Brain microvascular endothelial cell (primary cell): ENCODE data around the gene NPRL2.

Experiments used
- DNase-seq: peaks from one replicate; pipeline ENCODE4 v3.0.0-alpha.2; 2020
- H3K27ac ChIP-seq: fragments of 250-450 bp; sonication (Bioruptor Pico); 2 replicates; pipeline ENCODE4 v1.5.1; 2020; ENCODE audit warnings: mild to moderate bottlenecking, moderate library complexity
- H3K27me3 ChIP-seq: fragments of 250-450 bp; sonication (Bioruptor Pico); replicated peaks from 2 replicates; pipeline ENCODE4 v1.5.1; 2020; ENCODE audit warnings: mild to moderate bottlenecking
- H3K36me3 ChIP-seq: fragments of 250-450 bp; sonication (Bioruptor Pico); replicated peaks from 2 replicates; pipeline ENCODE4 v1.5.1; 2020; ENCODE audit warnings: mild to moderate bottlenecking
- H3K4me3 ChIP-seq: 2 replicates; pipeline ENCODE4 v1.5.1; 2011; ENCODE audit warnings: low read depth, mild to moderate bottlenecking, control low read depth, low read length, moderate library complexity
- CTCF ChIP-seq: IDR thresholded peaks from 2 replicates; pipeline ENCODE4 v1.5.1; 2011; ENCODE audit warnings: low read depth, mild to moderate bottlenecking, moderate library complexity, low read length, control low read depth, inconsistent platforms; ENCODE audit errors: missing control alignments
- in situ Hi-C: cut with HindIII; loops from 2 replicates; pipeline ENCODE4 v1.10.0; 2017; ENCODE audit warnings: low sequenced_read_pairs, low pct_ligation_motif_present

NPRL2 gene

DNA sequence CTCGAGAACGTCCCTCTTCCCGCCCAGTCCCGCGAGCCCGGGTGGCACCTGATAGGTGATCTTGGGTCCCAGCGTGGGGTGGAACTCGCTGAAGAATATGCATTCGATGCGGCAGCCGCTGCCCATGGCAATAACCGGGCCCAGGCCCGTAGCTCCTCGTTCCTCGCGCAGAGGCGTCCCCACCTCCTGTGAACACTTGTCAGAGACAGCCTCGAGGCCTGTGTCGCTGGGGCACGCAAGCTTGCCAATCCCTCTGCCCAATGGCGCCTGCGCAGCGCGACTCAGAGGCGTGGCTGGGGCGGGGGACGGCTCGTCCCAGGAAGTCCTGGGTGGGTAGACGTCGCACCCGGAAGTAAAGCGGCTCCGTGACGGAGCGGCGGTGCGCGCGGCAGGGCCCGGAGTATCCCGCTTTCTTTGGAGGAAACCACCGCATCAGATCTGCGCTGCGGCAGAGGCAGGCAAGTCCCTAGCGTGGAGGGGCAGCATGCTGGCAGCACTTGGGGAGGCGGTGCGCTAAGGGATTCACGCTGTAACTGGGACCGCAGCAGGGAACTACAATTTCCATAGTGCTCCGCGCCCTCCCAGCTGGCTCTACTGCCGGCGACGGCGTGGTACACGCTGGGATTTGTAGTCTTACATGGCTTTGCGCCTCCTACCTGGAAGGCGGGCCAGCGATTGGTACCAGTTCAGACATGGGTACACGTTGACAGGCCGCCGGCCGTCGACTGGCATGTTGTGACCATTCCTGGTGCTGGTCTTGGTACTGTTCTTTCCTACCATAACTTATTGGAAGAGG lies at the start of gene NPRL2, which contains the start of gene CYB561D2:
NPRL2 (minus strand) TSS at position 249 of the 796 bp plus-strand sequence; CDS start at position 126, 123 bp downstream.
CYB561D2 (plus strand) TSS at position 336 of the 796 bp plus-strand sequence. CDS start 572 bp downstream, outside the sequence.
- in situ Hi-C loops: no loop called here
- TF ChIP-seq CTCF: no peak
- peak; percentile 85 for DNase-seq
- Histone ChIP-seq H3K27ac (peak within 1 kb of the TSS; percentile 83), H3K36me3 (peaks cover 29% of the 10 kb centered on the region), H3K27me3 (no peaks in the 10 kb centered on the region), H3K4me3 (peak within 1 kb of the TSS; percentile 96)

- Histone ChIP-seq H3K27ac (no peak overlapping the region), H3K36me3 (no peaks in the 10 kb centered on the region), H3K4me3 (no peak overlapping the region), H3K27me3 (no peaks in the 10 kb centered on the region)
- DNase-seq: no peak
- TF ChIP-seq CTCF: no peak
- in situ Hi-C loops: no loop called here
These were observed 45.9 kb upstream of the NPRL2 start for GRCh38 chr3:50396502-50396901.

DNA sequence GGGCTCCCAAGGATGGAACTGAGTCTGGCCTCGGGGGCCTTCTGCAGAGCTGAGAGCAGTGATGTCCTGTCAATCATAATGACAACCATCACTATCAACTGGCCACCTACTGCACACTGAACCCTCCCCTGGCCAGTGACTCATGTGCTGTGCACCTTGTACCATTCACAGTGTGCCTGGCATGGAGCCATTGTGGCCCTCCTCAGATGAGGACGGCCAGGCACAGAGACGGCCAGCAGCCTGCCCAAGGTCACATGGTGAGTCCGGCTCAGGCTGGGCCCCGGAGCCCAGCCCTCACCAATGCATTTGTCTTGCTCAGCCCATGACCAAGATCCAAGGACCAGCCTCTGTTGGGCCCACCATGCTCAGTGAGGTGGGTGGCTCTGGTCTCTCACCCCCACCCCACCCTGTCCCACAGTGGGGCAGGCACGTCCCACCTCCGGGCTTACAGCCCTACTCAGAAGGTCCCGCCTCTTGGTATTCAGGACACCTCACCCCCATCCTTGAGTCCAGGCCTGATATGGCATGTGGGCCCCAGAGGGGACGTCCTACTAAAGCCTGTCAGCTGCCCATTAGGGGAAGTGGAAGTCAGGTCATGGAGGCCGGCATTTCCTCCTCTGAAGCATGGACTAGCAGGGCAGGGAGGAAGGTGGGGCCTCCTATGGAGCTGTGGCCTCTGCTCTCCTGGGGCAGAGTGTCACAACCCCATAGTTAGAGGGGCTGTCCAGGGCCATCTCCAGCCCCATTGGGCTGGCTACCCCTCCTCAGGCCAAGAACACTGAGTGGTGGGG lies 44.7 kb upstream of the NPRL2 start:
- H3K27ac ChIP-seq: no peak overlapping the region
- no peaks in the 10 kb centered on the region for H3K27me3 ChIP-seq
- H3K4me3 ChIP-seq: no peak overlapping the region
- in situ Hi-C loops: no loop called here
- no peak for TF ChIP-seq CTCF
- no peak for DNase-seq
- H3K36me3 ChIP-seq: no peaks in the 10 kb centered on the region

DNA sequence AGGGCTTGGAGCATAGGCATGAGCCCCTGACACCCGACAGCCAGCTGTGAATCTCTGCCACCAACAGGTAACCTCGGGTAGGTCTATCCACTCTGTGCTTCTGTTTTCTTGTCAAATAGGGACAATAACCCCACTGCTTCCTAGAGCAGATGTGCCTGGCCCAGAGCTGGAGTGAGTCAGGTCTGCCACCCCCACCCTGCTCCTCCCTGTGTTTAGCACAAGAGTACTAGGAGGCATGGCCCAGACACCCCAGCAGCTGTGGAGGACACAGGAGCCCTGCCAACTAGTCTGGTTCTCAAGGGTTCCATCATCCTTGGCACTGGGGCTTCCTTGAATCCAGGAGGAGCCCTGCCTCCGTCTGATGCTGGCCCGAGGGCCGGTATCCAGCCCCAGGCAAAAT lies 42.5 kb upstream of the NPRL2 start:
- TF ChIP-seq CTCF: no peak
- Histone ChIP-seq H3K36me3 (no peaks in the 10 kb centered on the region), H3K27me3 (no peaks in the 10 kb centered on the region), H3K4me3 (no peak overlapping the region), H3K27ac (no peak overlapping the region)
- DNase-seq: no peak
- in situ Hi-C loops: no loop called here

DNA sequence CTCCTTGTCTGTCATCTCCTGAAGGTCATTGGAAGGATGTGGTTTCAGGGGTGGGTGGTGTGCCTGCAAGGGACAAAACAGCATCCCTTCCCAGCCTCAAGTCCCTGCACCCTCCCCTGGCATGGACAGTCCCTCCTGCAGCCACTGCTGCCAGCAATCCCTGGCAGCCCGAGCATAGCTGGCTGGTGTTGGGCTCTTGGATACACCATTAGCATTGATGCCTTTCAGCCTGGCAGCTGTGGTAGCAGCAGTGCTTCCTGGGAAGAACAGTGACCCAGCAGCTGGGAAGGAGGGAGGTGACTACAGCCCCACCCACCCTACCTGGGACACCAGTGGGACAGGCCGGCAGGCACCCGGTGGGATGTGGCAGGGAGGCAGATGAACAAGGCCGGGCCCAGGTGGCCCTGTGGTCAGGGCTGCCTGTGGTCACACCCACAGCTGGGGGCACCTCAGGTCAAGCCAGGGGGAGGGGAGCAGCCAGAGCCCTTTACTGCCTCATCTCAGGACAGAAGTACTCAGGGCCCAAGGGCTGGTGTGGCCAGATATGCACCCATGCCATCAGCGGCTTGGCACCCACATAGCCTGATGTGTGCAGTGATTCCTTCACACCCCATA lies 41.6 kb upstream of the NPRL2 start:
- no peak for TF ChIP-seq CTCF
- Histone ChIP-seq H3K4me3 (no peak overlapping the region), H3K27ac (no peak overlapping the region), H3K36me3 (no peaks in the 10 kb centered on the region), H3K27me3 (no peaks in the 10 kb centered on the region)
- in situ Hi-C loops: no loop called here
- DNase-seq: no peak
